Bronchial epithelial cell (primary cell): ENCODE results near the gene MAGI2. TPM values are rescaled to one million over a fixed set of nuclear protein-coding genes. Genes with fewer than 3 reads are reported as not detected.
A peak's percentile ranks its signal among the peaks of the same experiment; 100 is the strongest.

Experiments used
- DNase-seq: peaks from one replicate; pipeline ENCODE4 v3.0.0-alpha.2; 2010; ENCODE audit warnings: low read depth
- FAIRE-seq: peaks from 2 replicates; lab custom pipeline; 2011; peaks lifted over from hg19 to GRCh38; lab: Jason Lieb, UNC
- H3K27me3 ChIP-seq: 2 replicates; pipeline ENCODE4 v1.5.1; 2011; ENCODE audit warnings: low read length; ENCODE audit not compliant: control insufficient read depth, insufficient read depth
- H3K36me3 ChIP-seq: 2 replicates; pipeline ENCODE4 v1.5.1; 2011; ENCODE audit warnings: low read length; ENCODE audit not compliant: control insufficient read depth, insufficient read depth
- H3K4me3 ChIP-seq: 2 replicates; pipeline ENCODE4 v1.5.1; 2011; ENCODE audit warnings: mild to moderate bottlenecking, low read depth, low read length, control low read depth
- CTCF ChIP-seq: IDR thresholded peaks from 2 replicates; pipeline ENCODE4 v1.5.1; 2011; ENCODE audit warnings: mild to moderate bottlenecking, moderate library complexity, low read length, control low read depth, inconsistent platforms; ENCODE audit not compliant: insufficient read depth, severe bottlenecking
- total RNA-seq: library from RNA; depleted of rRNA; stranded (reverse); fragments of >200 nt; gene quantifications from 2 replicates; pipeline ENCODE4 v1.2.1, GENCODE V29; 2014

The MAGI2 gene
- total RNA-seq, 1 donor from 2014 or later, result 2.6 TPM

- no peak overlapping the region for H3K4me3 ChIP-seq
- DNase-seq (no peak), FAIRE-seq (no peak)
- H3K36me3 ChIP-seq, result no peaks in the 10 kb centered on the region
- TF ChIP-seq CTCF, result no peak
- no peaks in the 10 kb centered on the region for H3K27me3 ChIP-seq
These were observed 513.8 kb downstream of the MAGI2 start for GRCh38 chr7:78939669-78940068.

DNA sequence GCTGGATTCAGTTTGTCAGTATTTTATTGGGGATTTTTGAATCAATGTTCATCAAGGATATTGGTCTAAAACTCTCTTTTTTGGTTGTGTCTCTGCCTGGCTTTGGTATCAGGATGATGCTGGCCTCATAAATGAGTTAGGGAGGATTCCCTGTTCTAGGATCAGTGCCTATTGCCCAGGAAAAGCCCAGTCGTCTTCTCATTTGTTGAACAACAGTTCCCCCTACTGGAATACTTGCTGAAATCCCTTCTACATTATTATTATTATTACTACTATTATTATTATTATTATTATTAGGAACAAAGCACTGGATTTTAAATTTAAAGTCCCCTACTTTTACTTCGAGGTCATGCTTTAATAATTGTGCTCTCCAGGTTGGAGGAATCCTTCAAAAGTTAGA is 528.9 kb downstream of the MAGI2 start:
- Histone ChIP-seq H3K4me3 (no peak overlapping the region), H3K27me3 (no peaks in the 10 kb centered on the region), H3K36me3 (no peaks in the 10 kb centered on the region)
- DNase-seq, result peak; percentile 33
- TF ChIP-seq CTCF, result peak; percentile 29
- no peak for FAIRE-seq

DNA sequence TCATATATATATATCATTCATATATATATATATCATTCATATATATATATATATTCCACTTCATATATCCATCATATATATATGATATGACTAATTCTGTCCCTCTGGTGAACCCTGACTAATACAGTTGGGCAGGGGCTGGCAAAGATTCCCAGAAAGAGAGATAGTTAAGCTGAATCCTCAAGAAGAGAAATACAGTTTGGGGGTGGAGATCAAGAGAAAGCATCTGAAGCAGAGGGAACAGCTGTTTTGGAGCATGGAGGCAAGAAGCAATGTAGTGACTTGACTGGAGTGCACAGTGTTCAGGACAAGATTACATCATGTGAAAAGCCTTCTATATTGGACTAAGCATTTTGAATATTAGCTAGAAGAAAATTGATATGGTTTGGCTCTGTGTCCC is 540.7 kb downstream of the MAGI2 start:
- Histone ChIP-seq H3K27me3 (no peaks in the 10 kb centered on the region), H3K4me3 (no peak overlapping the region), H3K36me3 (no peaks in the 10 kb centered on the region)
- DNase-seq (peak; percentile 4), FAIRE-seq (no peak)
- no peak for TF ChIP-seq CTCF

- FAIRE-seq, result no peak
- Histone ChIP-seq H3K36me3 (no peaks in the 10 kb centered on the region), H3K27me3 (no peaks in the 10 kb centered on the region), H3K4me3 (no peak overlapping the region)
- DNase-seq, result no peak
- no peak for TF ChIP-seq CTCF
These were observed 546.7 kb downstream of the MAGI2 start for GRCh38 chr7:78906735-78907134.

DNA sequence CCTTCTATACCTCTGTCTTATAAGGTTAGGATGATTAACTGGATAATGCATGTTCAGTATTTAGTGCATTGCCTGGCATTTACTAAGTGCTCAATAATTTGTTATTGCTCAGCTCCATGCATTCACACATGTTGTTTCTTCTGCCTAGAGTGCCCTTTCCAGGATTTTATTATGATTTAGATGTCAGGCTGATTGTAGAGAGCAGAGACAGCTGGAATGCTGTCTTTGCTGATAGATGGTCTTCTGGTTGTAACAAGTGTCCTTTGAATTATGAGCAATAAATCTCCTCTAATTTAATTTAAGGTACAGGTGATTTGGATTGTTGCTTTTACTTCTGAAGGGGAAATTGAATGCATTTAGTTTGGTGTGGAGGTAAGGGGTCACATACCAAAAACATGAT is 548.0 kb downstream of the MAGI2 start:
- no peak for TF ChIP-seq CTCF

GRCh38 chr7:78904983-78905382 is 548.5 kb downstream of the MAGI2 start:
- no peak for FAIRE-seq
- no peaks in the 10 kb centered on the region for H3K27me3 ChIP-seq
- DNase-seq, result no peak

More for the DNA sequence above, 548.0 kb downstream of the MAGI2 start:
- Histone ChIP-seq H3K27me3 (no peaks in the 10 kb centered on the region), H3K4me3 (no peak overlapping the region), H3K36me3 (no peaks in the 10 kb centered on the region)
- DNase-seq (no peak), FAIRE-seq (no peak)

More at GRCh38 chr7:78904983-78905382, 548.5 kb downstream of the MAGI2 start:
- no peak overlapping the region for H3K4me3 ChIP-seq
- no peak for TF ChIP-seq CTCF
- no peaks in the 10 kb centered on the region for H3K36me3 ChIP-seq
